ENCODE data around the gene KRTDAP. TPM values are rescaled to one million over a fixed set of nuclear protein-coding genes. Genes with fewer than 3 reads are reported as not detected.

The KRTDAP gene
- total RNA-seq, 1 experiment from 2014 or later = not detected

GRCh38 chr19:35445826-35446593, 44.3 kb downstream of the KRTDAP start:
- no peak for TF ChIP-seq CTCF (IDR thresholded peaks at IDR 0.05; ENCODE audit: unreplicated experiment)
- no TSS peak for BruUV-seq (replicated peaks)
- Mint-ChIP-seq H3K4me3 (ENCODE audit: unreplicated experiment) (no peak overlapping the region), H3K27me3 (ENCODE audit: insufficient read depth, unreplicated experiment) (peaks cover 62% of the 10 kb centered on the region), H3K9me3 (ENCODE audit: unreplicated experiment) (no peaks in the 10 kb centered on the region), H3K27ac (ENCODE audit: low read depth, unreplicated experiment) (no peak overlapping the region), H3K4me1 (ENCODE audit: insufficient read depth, unreplicated experiment) (no peaks in the 10 kb centered on the region), H3K36me3 (ENCODE audit: insufficient read depth, unreplicated experiment) (no peaks in the 10 kb centered on the region)
- CTCF ChIA-PET = no interaction called here
- POLR2A ChIA-PET = interaction anchor here (0.6 kb wide), 1 partner anchor 49 kb away, joined by 3 read pairs; no protein-coding TSS in a partner anchor
- DNase-seq (ENCODE audit: unreplicated experiment) = no peak
- intact Hi-C loops (cut with micrococcal nuclease) = no loop called here

- intact Hi-C loops (cut with micrococcal nuclease) = no loop called here
- H3K9me3 Mint-ChIP-seq (ENCODE audit: unreplicated experiment) = no peaks in the 10 kb centered on the region
- no peak for TF ChIP-seq CTCF (IDR thresholded peaks at IDR 0.05; ENCODE audit: unreplicated experiment)
- no peak overlapping the region for H3K27ac Mint-ChIP-seq (ENCODE audit: low read depth, unreplicated experiment)
- ChIA-PET POLR2A (no interaction called here), CTCF (interaction anchor here (1.1 kb wide), 1 partner anchor 26 kb away, joined by 3 read pairs; no protein-coding TSS in a partner anchor)
- H3K4me3 Mint-ChIP-seq (ENCODE audit: unreplicated experiment) = no peak overlapping the region
- no peaks in the 10 kb centered on the region for H3K4me1 Mint-ChIP-seq (ENCODE audit: insufficient read depth, unreplicated experiment)
- H3K27me3 Mint-ChIP-seq (ENCODE audit: insufficient read depth, unreplicated experiment) = peaks cover 49% of the 10 kb centered on the region
- H3K36me3 Mint-ChIP-seq (ENCODE audit: insufficient read depth, unreplicated experiment) = no peaks in the 10 kb centered on the region
- DNase-seq (ENCODE audit: unreplicated experiment) = no peak
- BruUV-seq (replicated peaks) = no TSS peak
These were observed 45.5 kb downstream of the KRTDAP start for GRCh38 chr19:35444735-35445134.

GRCh38 chr19:35442091-35442490, 48.2 kb downstream of the KRTDAP start:
- Mint-ChIP-seq H3K4me1 (ENCODE audit: insufficient read depth, unreplicated experiment) (no peaks in the 10 kb centered on the region), H3K27me3 (ENCODE audit: insufficient read depth, unreplicated experiment) (peaks cover 36% of the 10 kb centered on the region), H3K27ac (ENCODE audit: low read depth, unreplicated experiment) (no peak overlapping the region), H3K36me3 (ENCODE audit: insufficient read depth, unreplicated experiment) (no peaks in the 10 kb centered on the region), H3K4me3 (ENCODE audit: unreplicated experiment) (no peak overlapping the region), H3K9me3 (ENCODE audit: unreplicated experiment) (no peaks in the 10 kb centered on the region)
- ChIA-PET POLR2A (interaction anchor here (1.1 kb wide), 1 partner anchor 81 kb away, joined by 3 read pairs; no protein-coding TSS in a partner anchor), CTCF (interaction anchor here (0.7 to 2.5 kb wide), 4 partner anchors 15 to 1096 kb away, joined by 3 to 11 read pairs (median 3); no protein-coding TSS in a partner anchor)
- TF ChIP-seq CTCF (IDR thresholded peaks at IDR 0.05; ENCODE audit: unreplicated experiment) = no peak
- intact Hi-C loops (cut with micrococcal nuclease) = no loop called here
- no TSS peak for BruUV-seq (replicated peaks)
- DNase-seq (ENCODE audit: unreplicated experiment) = no peak

- H3K36me3 Mint-ChIP-seq (ENCODE audit: insufficient read depth, unreplicated experiment) = no peaks in the 10 kb centered on the region
- H3K4me1 Mint-ChIP-seq (ENCODE audit: insufficient read depth, unreplicated experiment) = peaks cover 9% of the 10 kb centered on the region
- H3K27me3 Mint-ChIP-seq (ENCODE audit: insufficient read depth, unreplicated experiment) = peaks cover 14% of the 10 kb centered on the region
- POLR2A ChIA-PET = no interaction called here
- no peak overlapping the region for H3K27ac Mint-ChIP-seq (ENCODE audit: low read depth, unreplicated experiment)
- intact Hi-C loops (cut with micrococcal nuclease) = no loop called here
- no peaks in the 10 kb centered on the region for H3K9me3 Mint-ChIP-seq (ENCODE audit: unreplicated experiment)
- no peak overlapping the region for H3K4me3 Mint-ChIP-seq (ENCODE audit: unreplicated experiment)
- no TSS peak for BruUV-seq (replicated peaks)
- CTCF ChIA-PET = interaction anchor here (0.6 to 0.7 kb wide), 2 partner anchors 8 to 21 kb away, joined by 3 read pairs; partner anchors contain the start of gene FFAR2
- no peak for DNase-seq (ENCODE audit: unreplicated experiment)
- no peak for TF ChIP-seq CTCF (IDR thresholded peaks at IDR 0.05; ENCODE audit: unreplicated experiment)
These were observed 50.3 kb downstream of the KRTDAP start for GRCh38 chr19:35439921-35440320.
